Erythroblast (primary cell): Measurements from ENCODE around the gene RAB11FIP2.

Experiments used
- GATA1 ChIP-seq: IDR thresholded peaks from 2 replicates; pipeline ENCODE4 v1.6.1; 2011; ENCODE audit warnings: low read depth, mild to moderate bottlenecking, control low read depth, low read length, moderate library complexity
- POLR2A ChIP-seq: IDR thresholded peaks from 2 replicates; pipeline ENCODE4 v1.6.1; 2011; ENCODE audit warnings: mild to moderate bottlenecking, low read length

DNA sequence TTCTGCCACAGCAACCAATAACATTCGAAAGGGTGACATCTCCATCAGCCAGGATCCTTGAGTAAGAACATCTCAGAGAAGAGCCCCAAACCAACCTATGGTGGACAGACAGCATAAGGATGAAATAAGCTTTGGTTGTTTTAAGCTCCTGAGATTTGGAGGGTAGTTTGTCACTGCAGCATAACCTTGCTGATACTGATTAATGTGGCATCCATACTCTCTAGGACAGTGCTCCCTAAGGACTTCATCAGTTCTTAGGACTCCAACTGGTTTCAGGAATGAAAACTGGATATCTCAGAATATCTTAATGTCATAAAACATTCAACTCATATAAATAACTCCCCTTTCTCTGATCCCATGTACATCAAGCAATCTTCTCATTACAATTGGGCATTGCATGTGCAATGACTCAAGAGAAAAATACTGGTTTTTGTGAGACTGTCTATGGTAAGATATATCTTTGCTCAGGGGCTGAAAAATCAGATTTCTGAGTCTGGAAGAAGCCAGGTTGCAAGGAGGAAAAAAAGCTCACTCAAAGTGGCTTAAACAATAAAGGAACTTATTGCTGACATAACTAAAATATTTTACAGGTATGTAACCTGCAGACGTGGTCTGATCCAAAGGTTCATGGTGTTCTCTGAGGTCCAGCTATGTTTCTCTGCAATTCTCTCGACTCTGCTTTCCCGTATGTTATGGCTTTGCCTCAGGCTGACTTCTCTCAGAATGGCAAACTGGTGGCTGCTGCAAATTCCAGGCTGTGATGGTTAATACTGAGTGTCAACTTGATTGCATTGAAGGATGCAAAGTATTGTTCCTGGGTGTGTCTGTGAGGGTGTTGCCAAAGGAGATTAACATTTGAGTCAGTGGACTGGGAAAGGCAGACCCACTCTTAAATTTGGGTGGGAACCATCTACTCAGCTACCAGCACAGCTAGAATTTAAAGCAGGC lies 65.7 kb downstream of the RAB11FIP2 start:
- TF ChIP-seq POLR2A (no peak), GATA1 (no peak)
